Measurements from ENCODE around the gene TMEM151B. TPM values are rescaled to one million over a fixed set of nuclear protein-coding genes. Genes with fewer than 3 reads are reported as not detected.

The TMEM151B gene
- total RNA-seq, 1 donor from 2014 or later, result 0.09 TPM

- H3K27me3 ChIP-seq (ENCODE audit: insufficient read depth, low read length), result peaks cover 13% of the 10 kb centered on the region
Observed at GRCh38 chr6:44264154-44265006, 5.9 kb upstream of the TMEM151B start.

GRCh38 chr6:44265007-44265721 lies 5.1 kb upstream of the TMEM151B start, which contains the start of gene NFKBIE:
Gene NFKBIE, minus strand, starts transcription at chr6:44265551. Its CDS starts 205 bp downstream, at chr6:44265346.
- H3K4me3 Mint-ChIP-seq (ENCODE audit: unreplicated experiment), result peak within 1 kb of the TSS; percentile 95
- H3K4me2 ChIP-seq (ENCODE audit: low read length), result peak within 1 kb of the TSS; percentile 93
- no peaks in the 10 kb centered on the region for H3K9me3 Mint-ChIP-seq (ENCODE audit: unreplicated experiment)
- peaks cover 26% of the 10 kb centered on the region for H3K27me3 Mint-ChIP-seq (ENCODE audit: low read depth, unreplicated experiment)
- H3K27ac ChIP-seq (ENCODE audit: low read depth, low read length), result peak within 1 kb of the TSS; percentile 64
- H4K20me1 ChIP-seq (ENCODE audit: insufficient read depth, low read length), result peaks cover 34% of the 10 kb centered on the region
- H3K9me3 ChIP-seq (ENCODE audit: insufficient read depth, low read depth, low read length), result no peaks in the 10 kb centered on the region
- peak; percentile 83 for DNase-seq (ENCODE audit: low read depth)
- no peaks in the 10 kb centered on the region for H3K36me3 Mint-ChIP-seq (ENCODE audit: low read depth, unreplicated experiment)
- TF ChIP-seq EZH2 (IDR thresholded peaks at IDR 0.05; ENCODE audit: insufficient read depth, low read length) (no peak), CTCF (IDR thresholded peaks at IDR 0.05; ENCODE audit: insufficient read depth, low read depth, low read length) (no peak)
- peaks cover 15% of the 10 kb centered on the region for H3K79me2 ChIP-seq (ENCODE audit: insufficient read depth, low read length)
- H3K27me3 ChIP-seq (ENCODE audit: insufficient read depth, low read length), result peaks cover 21% of the 10 kb centered on the region
- peak within 1 kb of the TSS; percentile 93 for H3K27ac Mint-ChIP-seq (ENCODE audit: unreplicated experiment)
- H3K4me1 ChIP-seq (ENCODE audit: insufficient read depth, low read length), result peaks cover 20% of the 10 kb centered on the region
- H3K9ac ChIP-seq (ENCODE audit: low read length), result peak within 1 kb of the TSS; percentile 83
- peak within 1 kb of the TSS; percentile 87 for H2AFZ ChIP-seq (ENCODE audit: low read depth, low read length)
- peak within 1 kb of the TSS; percentile 71 for H3K4me3 ChIP-seq (ENCODE audit: insufficient read depth, low read depth, low read length)
- H3K4me1 Mint-ChIP-seq (ENCODE audit: low read depth, unreplicated experiment), result peaks cover 23% of the 10 kb centered on the region
- FAIRE-seq, result no peak
- no peaks in the 10 kb centered on the region for H3K36me3 ChIP-seq (ENCODE audit: insufficient read depth, low read length)

More at GRCh38 chr6:44264154-44265006, 5.9 kb upstream of the TMEM151B start:
- peak overlapping the region; percentile 95 for H3K4me3 Mint-ChIP-seq (ENCODE audit: unreplicated experiment)
- peak overlapping the region; percentile 87 for H2AFZ ChIP-seq (ENCODE audit: low read depth, low read length)
- no peak for FAIRE-seq
- H3K9me3 Mint-ChIP-seq (ENCODE audit: unreplicated experiment), result no peaks in the 10 kb centered on the region
- H3K36me3 ChIP-seq (ENCODE audit: insufficient read depth, low read length), result peaks cover 3% of the 10 kb centered on the region
- TF ChIP-seq EZH2 (IDR thresholded peaks at IDR 0.05; ENCODE audit: insufficient read depth, low read length), result no peak
- no peak for TF ChIP-seq CTCF (IDR thresholded peaks at IDR 0.05; ENCODE audit: insufficient read depth, low read depth, low read length)
- H3K27ac ChIP-seq (ENCODE audit: low read depth, low read length), result peak overlapping the region; percentile 64
- H3K4me3 ChIP-seq (ENCODE audit: insufficient read depth, low read depth, low read length), result peak overlapping the region; percentile 71
- peaks cover 23% of the 10 kb centered on the region for H3K4me1 Mint-ChIP-seq (ENCODE audit: low read depth, unreplicated experiment)
- no peaks in the 10 kb centered on the region for H3K36me3 Mint-ChIP-seq (ENCODE audit: low read depth, unreplicated experiment)
- peaks cover 15% of the 10 kb centered on the region for H3K79me2 ChIP-seq (ENCODE audit: insufficient read depth, low read length)
- H3K4me2 ChIP-seq (ENCODE audit: low read length), result peak overlapping the region; percentile 93
- peaks cover 18% of the 10 kb centered on the region for H3K27me3 Mint-ChIP-seq (ENCODE audit: low read depth, unreplicated experiment)
- no peak for DNase-seq (ENCODE audit: low read depth)
- H3K27ac Mint-ChIP-seq (ENCODE audit: unreplicated experiment), result peak overlapping the region; percentile 93
- H3K9me3 ChIP-seq (ENCODE audit: insufficient read depth, low read depth, low read length), result no peaks in the 10 kb centered on the region
- H4K20me1 ChIP-seq (ENCODE audit: insufficient read depth, low read length), result peaks cover 34% of the 10 kb centered on the region
- peaks cover 20% of the 10 kb centered on the region for H3K4me1 ChIP-seq (ENCODE audit: insufficient read depth, low read length)
- H3K9ac ChIP-seq (ENCODE audit: low read length), result peak overlapping the region; percentile 83

All from astrocyte (in vitro differentiated cells and primary cell).